Stomach (tissue), 4 donors: Measurements from ENCODE around the gene CD8B2.
"Not testable (repeated sequence)": the region's sequence is repeated elsewhere in the genome, so short reads cannot be mapped to it uniquely, and the experiment has no call there.

ENCODE experiments used
- CTCF ChIP-seq, 7 experiments: fragments of 450-650 bp in 4 of 7; fragments of 200-600 bp in 3 of 7; sonication (generic) in 3 of 7; IDR thresholded peaks; one replicate each; pipeline ENCODE4 v1.5.1; 2016 to 2019; ENCODE audit warnings: antibody characterized with exemption in 7 of 7, control low read depth in 2 of 7, mild to moderate bottlenecking in 1 of 7
- EP300 ChIP-seq: sonication (generic); formaldehyde crosslinking; IDR thresholded peaks from one replicate; pipeline ENCODE4 v1.6.1; 2017; ENCODE audit warnings: antibody characterized with exemption
- POLR2A ChIP-seq, 4 donors: fragments of 450-650 bp; IDR thresholded peaks; one replicate each; pipeline ENCODE4 v1.6.1; 2016; ENCODE audit warnings: antibody characterized with exemption in 4 of 4, control low read depth in 2 of 4, mild to moderate bottlenecking in 1 of 4, moderate library complexity in 1 of 4
- POLR2AphosphoS5 ChIP-seq, 3 donors: sonication (generic); formaldehyde crosslinking; IDR thresholded peaks; one replicate each; pipeline ENCODE4 v1.6.1; 2016; ENCODE audit warnings: antibody characterized with exemption in 3 of 3

- not testable (repeated sequence) for TF ChIP-seq CTCF (IDR thresholded peaks at IDR 0.05); POLR2A (IDR thresholded peaks at IDR 0.05); EP300; POLR2AphosphoS5 (IDR thresholded peaks at IDR 0.05)
These were observed 9.5 kb upstream of the CD8B2 start for GRCh38 chr2:106477647-106478046.
